H9 (cell line): ENCODE data around the gene MC1R. TPM values are rescaled to one million over a fixed set of nuclear protein-coding genes. Genes with fewer than 3 reads are reported as not detected.

Experiments
- DNase-seq: peaks from one replicate; pipeline ENCODE4 v3.0.0-alpha.2; 2017
- H2AFZ ChIP-seq: one replicate; pipeline ENCODE4 v1.6.1; 2013; ENCODE audit warnings: mild to moderate bottlenecking, low read length, control low read depth, moderate library complexity
- H2AK5ac ChIP-seq: 2 replicates; pipeline ENCODE4 v1.6.1; 2013; ENCODE audit warnings: low read length, control low read depth, mixed read lengths; ENCODE audit not compliant: insufficient read length
- H2BK120ac ChIP-seq: one replicate; pipeline ENCODE4 v1.6.1; 2013; ENCODE audit warnings: low read depth, mild to moderate bottlenecking, low read length, control low read depth, inconsistent platforms; ENCODE audit not compliant: poor library complexity, severe bottlenecking
- H2BK12ac ChIP-seq: 2 replicates; pipeline ENCODE4 v1.6.1; 2013; ENCODE audit warnings: low read length, control low read depth, mixed read lengths, low read depth; ENCODE audit not compliant: insufficient read length
- H2BK15ac ChIP-seq: 2 replicates; pipeline ENCODE4 v1.6.1; 2013; ENCODE audit warnings: low read depth, low read length, control low read depth
- H2BK20ac ChIP-seq: one replicate; pipeline ENCODE4 v1.6.1; 2013; ENCODE audit warnings: low read depth, mild to moderate bottlenecking, low read length, control low read depth, inconsistent platforms; ENCODE audit not compliant: poor library complexity, severe bottlenecking
- H2BK5ac ChIP-seq: 2 replicates; pipeline ENCODE4 v1.6.1; 2013; ENCODE audit warnings: low read length, control low read depth, mixed read lengths; ENCODE audit not compliant: insufficient read length
- H3K14ac ChIP-seq: 2 replicates; pipeline ENCODE4 v1.6.1; 2013; ENCODE audit warnings: low read length, control low read depth; ENCODE audit not compliant: insufficient read depth
- H3K18ac ChIP-seq: 2 replicates; pipeline ENCODE4 v1.6.1; 2013; ENCODE audit warnings: low read depth, mild to moderate bottlenecking, mixed read lengths, low read length, control low read depth; ENCODE audit not compliant: insufficient read length
- H3K23ac ChIP-seq: 2 replicates; pipeline ENCODE4 v1.6.1; 2013; ENCODE audit warnings: low read length, control low read depth, mixed read lengths, low read depth; ENCODE audit not compliant: insufficient read length
- H3K23me2 ChIP-seq: 2 replicates; pipeline ENCODE4 v1.6.1; 2013; ENCODE audit warnings: low read depth, mild to moderate bottlenecking, mixed read lengths, low read length, control low read depth; ENCODE audit not compliant: insufficient read length, poor library complexity, severe bottlenecking
- H3K27ac ChIP-seq: 2 replicates; pipeline ENCODE4 v1.5.1; 2013; ENCODE audit warnings: low read length, control low read depth, mixed read lengths, low read depth; ENCODE audit not compliant: insufficient read length
- H3K27me3 ChIP-seq: 2 replicates; pipeline ENCODE4 v1.6.1; 2013; ENCODE audit warnings: low read length, control low read depth, inconsistent platforms; ENCODE audit not compliant: insufficient read depth
- H3K4ac ChIP-seq: 2 replicates; pipeline ENCODE4 v1.6.1; 2013; ENCODE audit warnings: low read depth, mild to moderate bottlenecking, control low read depth, inconsistent platforms, low read length, moderate library complexity
- H3K4me1 ChIP-seq: 2 replicates; pipeline ENCODE4 v1.6.1; 2013; ENCODE audit warnings: low read length, control low read depth, inconsistent platforms; ENCODE audit not compliant: insufficient read depth
- H3K4me2 ChIP-seq: 2 replicates; pipeline ENCODE4 v1.6.1; 2013; ENCODE audit warnings: low read length, control low read depth, mixed read lengths; ENCODE audit not compliant: insufficient read length, insufficient read depth
- H3K56ac ChIP-seq: 2 replicates; pipeline ENCODE4 v1.6.1; 2013; ENCODE audit warnings: low read depth, mild to moderate bottlenecking, mixed read lengths, low read length, control low read depth; ENCODE audit not compliant: insufficient read length
- H3K79me1 ChIP-seq: 2 replicates; pipeline ENCODE4 v1.6.1; 2013; ENCODE audit warnings: low read depth, mild to moderate bottlenecking, moderate library complexity, low read length, control low read depth, inconsistent platforms; ENCODE audit not compliant: insufficient read depth, poor library complexity, severe bottlenecking
- H3K79me2 ChIP-seq: 2 replicates; pipeline ENCODE4 v1.6.1; 2013; ENCODE audit warnings: low read length, control low read depth, inconsistent platforms; ENCODE audit not compliant: insufficient read depth
- H3K9ac ChIP-seq: 2 replicates; pipeline ENCODE4 v1.6.1; 2013; ENCODE audit warnings: low read length, control low read depth, mixed read lengths; ENCODE audit not compliant: insufficient read length; ENCODE audit errors: extremely low read depth
- H3K9me3 ChIP-seq: one replicate; pipeline ENCODE4 v1.6.1; 2013; ENCODE audit warnings: low read depth, low read length, inconsistent platforms; ENCODE audit not compliant: control insufficient read depth
- H3T11ph ChIP-seq: one replicate; pipeline ENCODE4 v1.6.1; 2013; ENCODE audit warnings: mild to moderate bottlenecking, low read length, control low read depth, inconsistent platforms
- H4K20me1 ChIP-seq: one replicate; pipeline ENCODE4 v1.6.1; 2013; ENCODE audit not compliant: control insufficient read depth, insufficient read length, insufficient read depth
- H4K5ac ChIP-seq: 2 replicates; pipeline ENCODE4 v1.6.1; 2013; ENCODE audit warnings: low read depth, mild to moderate bottlenecking, mixed read lengths, low read length, control low read depth; ENCODE audit not compliant: insufficient read length
- H4K8ac ChIP-seq: replicated peaks from 2 replicates; pipeline ENCODE4 v1.6.1; 2013; ENCODE audit warnings: low read length, control low read depth, mixed read lengths, low read depth; ENCODE audit not compliant: insufficient read length
- H4K91ac ChIP-seq: 2 replicates; pipeline ENCODE4 v1.6.1; 2013; ENCODE audit warnings: low read depth, mild to moderate bottlenecking, moderate library complexity, mixed read lengths, low read length, control low read depth; ENCODE audit not compliant: insufficient read length
- H3K27ac Mint-ChIP-seq, 3 experiments: 2 replicates in 2 of 3; 3 replicates in 1 of 3; pipeline ENCODE4 v1.8.0; 2020 to 2021; ENCODE audit warnings: mixed read lengths in 3 of 3, mild to moderate bottlenecking in 1 of 3, moderate library complexity in 1 of 3
- H3K27me3 Mint-ChIP-seq: 2 replicates; pipeline ENCODE4 v1.8.0; 2021; ENCODE audit warnings: low read depth, mild to moderate bottlenecking, moderate library complexity, mixed read lengths
- H3K36me3 Mint-ChIP-seq, 3 experiments: 2 replicates in 2 of 3; 3 replicates in 1 of 3; pipeline ENCODE4 v1.8.0; 2020 to 2021; ENCODE audit warnings: low read depth in 3 of 3, mixed read lengths in 3 of 3; ENCODE audit not compliant: insufficient read depth in 1 of 3
- H3K4me1 Mint-ChIP-seq, 2 experiments: 2 replicates each; pipeline ENCODE4 v1.8.0; 2020; ENCODE audit warnings: mixed read lengths in 2 of 2
- H3K4me3 Mint-ChIP-seq, 2 experiments: 2 replicates in 1 of 2; 3 replicates in 1 of 2; pipeline ENCODE4 v1.8.0; 2020 to 2021; ENCODE audit warnings: mild to moderate bottlenecking in 2 of 2, mixed read lengths in 2 of 2, moderate library complexity in 1 of 2
- H3K9me3 Mint-ChIP-seq, 2 experiments: 2 replicates in 1 of 2; 3 replicates in 1 of 2; pipeline ENCODE4 v1.8.0; 2020; ENCODE audit warnings: mild to moderate bottlenecking in 2 of 2, mixed read lengths in 2 of 2, moderate library complexity in 1 of 2
- CTCF ChIP-seq: fragments of 200-600 bp; sonication (generic); conservative IDR thresholded peaks from 3 replicates; pipeline ENCODE4 v1.8.0; 2021; ENCODE audit warnings: antibody characterized with exemption, mild to moderate bottlenecking
- WGBS: extraction: QIAGEN DNeasy Blood & Tissue Kit; methylation state at CpG from one replicate; pipeline ENCODE4 v1.1.7; 2013; ENCODE audit warnings: missing lambda C conversion rate, low lambda C conversion rate, mixed read lengths; ENCODE audit not compliant: insufficient read length; ENCODE audit errors: extremely low coverage; 5-methylcytosine and 5-hydroxymethylcytosine counted together
- total RNA-seq: library from RNA; stranded (reverse); gene quantifications from 2 replicates; pipeline ENCODE4 v1.2.1, GENCODE V29; 2021

MC1R gene
- total RNA-seq, 1 experiment from 2014 or later: 4.7 TPM

- H2AFZ ChIP-seq: no peak overlapping the region
- no peak overlapping the region for H3K4ac ChIP-seq
- peaks cover 18% of the 10 kb centered on the region for H3K23me2 ChIP-seq
- peaks cover 25 to 37% of the 10 kb centered on the region in 2 experiments for H3K4me1 Mint-ChIP-seq
- H2BK12ac ChIP-seq: no peak overlapping the region
- H3K23ac ChIP-seq: no peak overlapping the region
- H3K4me1 ChIP-seq: no peaks in the 10 kb centered on the region; the same call in 1 of the 2 replicates
- no peak for TF ChIP-seq CTCF
- no peak overlapping the region for H2AK5ac ChIP-seq
- no peak overlapping the region for H2BK5ac ChIP-seq
- H3K79me2 ChIP-seq: no peaks in the 10 kb centered on the region
- no peak overlapping the region for H4K91ac ChIP-seq
- WGBS: no CpG with 5 or more reads among the region's 52 CpGs
- no peak overlapping the region for H3K27ac ChIP-seq
- no peak overlapping the region for H3K56ac ChIP-seq
- no peaks in the 10 kb centered on the region for H3K79me1 ChIP-seq
- no peak overlapping the region for H4K5ac ChIP-seq
- no peak overlapping the region for H4K8ac ChIP-seq
- H2BK120ac ChIP-seq: no peak overlapping the region
- H2BK20ac ChIP-seq: no peak overlapping the region
- H3K14ac ChIP-seq: no peak overlapping the region
- H3K27me3 ChIP-seq: no peaks in the 10 kb centered on the region
- H2BK15ac ChIP-seq: no peak overlapping the region
- peaks cover 0 to 2% (median 0%) of the 10 kb centered on the region in 3 experiments; a peak in 3 of 7 replicates for H3K36me3 Mint-ChIP-seq
- H3K4me2 ChIP-seq: no peak overlapping the region
- H3K4me3 Mint-ChIP-seq: peak overlapping the region in 1 of 2 experiments; percentile 39; a peak in 2 of 5 replicates
- no peaks in the 10 kb centered on the region for H4K20me1 ChIP-seq
- no peak overlapping the region for H3K9ac ChIP-seq
- H3K27me3 Mint-ChIP-seq: peaks cover 20% of the 10 kb centered on the region
- H3K18ac ChIP-seq: no peak overlapping the region
- H3T11ph ChIP-seq: no peak overlapping the region
- no peaks in the 10 kb centered on the region; a peak in 1 of 5 replicates for H3K9me3 Mint-ChIP-seq
- H3K27ac Mint-ChIP-seq: no peak overlapping the region; a peak in 1 of 7 replicates
- no peaks in the 10 kb centered on the region for H3K9me3 ChIP-seq
- DNase-seq: peak; percentile 29
Measured at GRCh38 chr16:89919535-89920406, 1.1 kb downstream of the MC1R start.
